ENCODE data around the gene BORCS5.

DNA sequence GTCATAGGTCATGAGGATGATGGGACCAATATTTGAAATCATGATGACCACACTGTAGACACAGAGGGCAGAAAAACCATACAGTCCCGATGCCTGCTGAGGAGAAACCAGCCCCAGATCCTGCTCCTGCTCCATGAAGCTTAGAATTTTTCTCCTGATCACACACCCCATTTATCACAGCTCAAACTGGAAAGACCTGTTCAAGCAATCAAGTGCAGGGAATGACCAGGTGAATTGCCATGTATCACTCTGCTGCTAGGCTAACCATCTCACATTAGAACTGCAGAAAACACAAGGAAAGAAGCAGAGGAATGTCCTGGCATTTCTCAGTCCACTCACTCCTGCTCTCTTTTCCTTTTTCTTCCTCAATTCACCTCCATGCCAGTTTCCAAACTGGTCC lies 25.0 kb upstream of the BORCS5 start:
- TF ChIP-seq, protein P1, sequence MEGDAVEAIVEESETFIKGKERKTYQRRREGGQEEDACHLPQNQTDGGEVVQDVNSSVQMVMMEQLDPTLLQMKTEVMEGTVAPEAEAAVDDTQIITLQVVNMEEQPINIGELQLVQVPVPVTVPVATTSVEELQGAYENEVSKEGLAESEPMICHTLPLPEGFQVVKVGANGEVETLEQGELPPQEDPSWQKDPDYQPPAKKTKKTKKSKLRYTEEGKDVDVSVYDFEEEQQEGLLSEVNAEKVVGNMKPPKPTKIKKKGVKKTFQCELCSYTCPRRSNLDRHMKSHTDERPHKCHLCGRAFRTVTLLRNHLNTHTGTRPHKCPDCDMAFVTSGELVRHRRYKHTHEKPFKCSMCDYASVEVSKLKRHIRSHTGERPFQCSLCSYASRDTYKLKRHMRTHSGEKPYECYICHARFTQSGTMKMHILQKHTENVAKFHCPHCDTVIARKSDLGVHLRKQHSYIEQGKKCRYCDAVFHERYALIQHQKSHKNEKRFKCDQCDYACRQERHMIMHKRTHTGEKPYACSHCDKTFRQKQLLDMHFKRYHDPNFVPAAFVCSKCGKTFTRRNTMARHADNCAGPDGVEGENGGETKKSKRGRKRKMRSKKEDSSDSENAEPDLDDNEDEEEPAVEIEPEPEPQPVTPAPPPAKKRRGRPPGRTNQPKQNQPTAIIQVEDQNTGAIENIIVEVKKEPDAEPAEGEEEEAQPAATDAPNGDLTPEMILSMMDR (IDR thresholded peaks at IDR 0.05): no peak
- no peak for TF ChIP-seq POLR2A (IDR thresholded peaks at IDR 0.05)
